GM21390 (cell line): Measurements from ENCODE around the gene PARD6G.
"Not testable (repeated sequence)": the region's sequence is repeated elsewhere in the genome, so short reads cannot be mapped to it uniquely, and the experiment has no call there.

ENCODE experiments used
- ATAC-seq: cut with Tn5 transposase; IDR thresholded peaks from one replicate; pipeline ENCODE4 v1.9.1; 2021; ENCODE audit not compliant: unreplicated experiment

The PARD6G gene

GRCh38 chr18:80172056-80172455 lies 75.3 kb downstream of the PARD6G start:
- ATAC-seq = no peak

- ATAC-seq = no peak
Observed at GRCh38 chr18:80171054-80171872, 76.1 kb downstream of the PARD6G start.

GRCh38 chr18:80170395-80171053 lies 76.8 kb downstream of the PARD6G start:
- ATAC-seq = no peak

GRCh38 chr18:80169607-80170006 lies 77.7 kb downstream of the PARD6G start:
- ATAC-seq = no peak

GRCh38 chr18:80168982-80169381 lies 78.3 kb downstream of the PARD6G start:
- ATAC-seq = no peak

GRCh38 chr18:80168346-80168745 lies 79.0 kb downstream of the PARD6G start:
- no peak for ATAC-seq

GRCh38 chr18:80167931-80168330 lies 79.4 kb downstream of the PARD6G start:
- no peak for ATAC-seq

- ATAC-seq = no peak
Observed at GRCh38 chr18:80167331-80167730, 80.0 kb downstream of the PARD6G start.

- no peak for ATAC-seq
Observed at GRCh38 chr18:80166725-80167124, 80.6 kb downstream of the PARD6G start.

GRCh38 chr18:80166240-80166639 lies 81.1 kb downstream of the PARD6G start:
- ATAC-seq = no peak

GRCh38 chr18:80164727-80165355 lies 82.5 kb downstream of the PARD6G start:
- not testable (repeated sequence) for ATAC-seq

GRCh38 chr18:80163183-80163582 lies 84.1 kb downstream of the PARD6G start:
- ATAC-seq = no peak

- ATAC-seq = no peak
Observed at GRCh38 chr18:80161781-80162417, 85.4 kb downstream of the PARD6G start.

GRCh38 chr18:80159713-80160636 lies 87.3 kb downstream of the PARD6G start:
- no peak for ATAC-seq

- ATAC-seq = no peak
Observed at GRCh38 chr18:80158365-80158764, 88.9 kb downstream of the PARD6G start.

GRCh38 chr18:80157708-80158343 lies 89.5 kb downstream of the PARD6G start:
- ATAC-seq = peak; percentile 50

- peak; percentile 80 for ATAC-seq
Observed at GRCh38 chr18:80154293-80154692, 93.0 kb downstream of the PARD6G start.

- no peak for ATAC-seq
Observed at GRCh38 chr18:80149667-80150066, 97.6 kb downstream of the PARD6G start.

- peak; percentile 5 for ATAC-seq
Observed at GRCh38 chr18:80148326-80149199, 98.8 kb downstream of the PARD6G start.
